OCI-LY1 (cell line): Measurements from ENCODE around the gene DENND4A.

Experiments
- H2AFZ ChIP-seq: fragments of 200-600 bp; sonication (generic), shearing (Covaris generic); 2 replicates; pipeline ENCODE4 v1.6.0; 2014; ENCODE audit warnings: antibody characterized with exemption, mild to moderate bottlenecking, low read length
- H3F3A ChIP-seq: fragments of 200-600 bp; sonication (generic), shearing (Covaris generic); 2 replicates; pipeline ENCODE4 v1.6.0; 2014; ENCODE audit warnings: mild to moderate bottlenecking, antibody characterized with exemption, low read length, moderate library complexity; ENCODE audit not compliant: insufficient read depth
- H3K27ac ChIP-seq: fragments of 200-600 bp; sonication (generic); 2 replicates; pipeline ENCODE4 v1.5.1; 2014; ENCODE audit warnings: low read length, mixed run types, mild to moderate bottlenecking, low read depth; ENCODE audit not compliant: poor library complexity, severe bottlenecking
- H3K27me3 ChIP-seq: fragments of 200-600 bp; sonication (generic); 2 replicates; pipeline ENCODE4 v1.6.0; 2014; ENCODE audit warnings: antibody characterized with exemption, mild to moderate bottlenecking, low read length, moderate library complexity; ENCODE audit not compliant: insufficient read depth
- H3K36me3 ChIP-seq: fragments of 200-600 bp; sonication (generic); 2 replicates; pipeline ENCODE4 v1.6.1; 2014; ENCODE audit warnings: mild to moderate bottlenecking, antibody characterized with exemption, low read length, moderate library complexity, mixed read lengths; ENCODE audit not compliant: insufficient read depth
- H3K4me1 ChIP-seq: fragments of 200-600 bp; sonication (generic); 2 replicates; pipeline ENCODE4 v1.5.1; 2014; ENCODE audit warnings: mild to moderate bottlenecking, low read length, moderate library complexity; ENCODE audit not compliant: insufficient read depth, severe bottlenecking
- H3K4me2 ChIP-seq: fragments of 200-600 bp; sonication (generic), shearing (Covaris generic); 2 replicates; pipeline ENCODE4 v1.6.1; 2014; ENCODE audit warnings: low read length
- H3K4me3 ChIP-seq: fragments of 200-600 bp; sonication (generic); 2 replicates; pipeline ENCODE4 v1.5.1; 2014; ENCODE audit warnings: low read length, low read depth, mild to moderate bottlenecking, mixed read lengths; ENCODE audit not compliant: poor library complexity, severe bottlenecking
- H3K79me2 ChIP-seq: fragments of 200-600 bp; shearing (Covaris generic); 2 replicates; pipeline ENCODE4 v1.6.1; 2016; ENCODE audit warnings: mixed run types, low read length, mixed read lengths; ENCODE audit not compliant: insufficient read depth
- H3K9ac ChIP-seq: fragments of 200-600 bp; sonication (generic), shearing (Covaris generic); 2 replicates; pipeline ENCODE4 v1.6.1; 2014; ENCODE audit warnings: mild to moderate bottlenecking, low read length, mixed read lengths
- H3K9me2 ChIP-seq: fragments of 200-600 bp; sonication (generic), shearing (Covaris generic); 2 replicates; pipeline ENCODE4 v1.6.1; 2014; ENCODE audit warnings: low read depth, mild to moderate bottlenecking, low read length, mixed read lengths
- H3K9me3 ChIP-seq: fragments of 200-600 bp; shearing (Covaris generic); 2 replicates; pipeline ENCODE4 v1.6.1; 2014; ENCODE audit warnings: low read length, mixed read lengths
- H4K20me1 ChIP-seq: fragments of 200-600 bp; sonication (generic), shearing (Covaris generic); 2 replicates; pipeline ENCODE4 v1.6.0; 2016; ENCODE audit warnings: mild to moderate bottlenecking, low read length; ENCODE audit not compliant: insufficient read depth
- EZH2 ChIP-seq: fragments of 200-600 bp; sonication (generic), shearing (Covaris generic); IDR thresholded peaks from 2 replicates; pipeline ENCODE4 v1.8.0; 2017; ENCODE audit warnings: borderline replicate concordance, mixed run types, mild to moderate bottlenecking, antibody characterized with exemption, low read length, moderate library complexity, mixed read lengths
- TF ChIP-seq, protein P1 (sequence below): fragments of 200-600 bp; sonication (generic), shearing (Covaris generic); IDR thresholded peaks from 2 replicates; pipeline ENCODE4 v1.5.1; 2017; ENCODE audit warnings: mild to moderate bottlenecking, antibody characterized with exemption, low read length, moderate library complexity, mixed read lengths

The DENND4A gene

GRCh38 chr15:65839354-65839901, 47.3 kb upstream of the DENND4A start:
- TF ChIP-seq, protein P1, sequence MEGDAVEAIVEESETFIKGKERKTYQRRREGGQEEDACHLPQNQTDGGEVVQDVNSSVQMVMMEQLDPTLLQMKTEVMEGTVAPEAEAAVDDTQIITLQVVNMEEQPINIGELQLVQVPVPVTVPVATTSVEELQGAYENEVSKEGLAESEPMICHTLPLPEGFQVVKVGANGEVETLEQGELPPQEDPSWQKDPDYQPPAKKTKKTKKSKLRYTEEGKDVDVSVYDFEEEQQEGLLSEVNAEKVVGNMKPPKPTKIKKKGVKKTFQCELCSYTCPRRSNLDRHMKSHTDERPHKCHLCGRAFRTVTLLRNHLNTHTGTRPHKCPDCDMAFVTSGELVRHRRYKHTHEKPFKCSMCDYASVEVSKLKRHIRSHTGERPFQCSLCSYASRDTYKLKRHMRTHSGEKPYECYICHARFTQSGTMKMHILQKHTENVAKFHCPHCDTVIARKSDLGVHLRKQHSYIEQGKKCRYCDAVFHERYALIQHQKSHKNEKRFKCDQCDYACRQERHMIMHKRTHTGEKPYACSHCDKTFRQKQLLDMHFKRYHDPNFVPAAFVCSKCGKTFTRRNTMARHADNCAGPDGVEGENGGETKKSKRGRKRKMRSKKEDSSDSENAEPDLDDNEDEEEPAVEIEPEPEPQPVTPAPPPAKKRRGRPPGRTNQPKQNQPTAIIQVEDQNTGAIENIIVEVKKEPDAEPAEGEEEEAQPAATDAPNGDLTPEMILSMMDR = no peak
- no peak for TF ChIP-seq EZH2
- H3K9me3 ChIP-seq = no peaks in the 10 kb centered on the region
- peaks cover 6% of the 10 kb centered on the region for H3K4me1 ChIP-seq
- no peaks in the 10 kb centered on the region for H4K20me1 ChIP-seq
- H3K27me3 ChIP-seq = no peaks in the 10 kb centered on the region
- H3K79me2 ChIP-seq = no peaks in the 10 kb centered on the region
- H3K36me3 ChIP-seq = no peaks in the 10 kb centered on the region
- H3K27ac ChIP-seq = no peak overlapping the region
- no peak overlapping the region for H3K4me2 ChIP-seq
- no peak overlapping the region for H3K4me3 ChIP-seq
- H2AFZ ChIP-seq = no peak overlapping the region
- H3K9me2 ChIP-seq = no peaks in the 10 kb centered on the region
- H3K9ac ChIP-seq = no peak overlapping the region
- no peaks in the 10 kb centered on the region for H3F3A ChIP-seq

DNA sequence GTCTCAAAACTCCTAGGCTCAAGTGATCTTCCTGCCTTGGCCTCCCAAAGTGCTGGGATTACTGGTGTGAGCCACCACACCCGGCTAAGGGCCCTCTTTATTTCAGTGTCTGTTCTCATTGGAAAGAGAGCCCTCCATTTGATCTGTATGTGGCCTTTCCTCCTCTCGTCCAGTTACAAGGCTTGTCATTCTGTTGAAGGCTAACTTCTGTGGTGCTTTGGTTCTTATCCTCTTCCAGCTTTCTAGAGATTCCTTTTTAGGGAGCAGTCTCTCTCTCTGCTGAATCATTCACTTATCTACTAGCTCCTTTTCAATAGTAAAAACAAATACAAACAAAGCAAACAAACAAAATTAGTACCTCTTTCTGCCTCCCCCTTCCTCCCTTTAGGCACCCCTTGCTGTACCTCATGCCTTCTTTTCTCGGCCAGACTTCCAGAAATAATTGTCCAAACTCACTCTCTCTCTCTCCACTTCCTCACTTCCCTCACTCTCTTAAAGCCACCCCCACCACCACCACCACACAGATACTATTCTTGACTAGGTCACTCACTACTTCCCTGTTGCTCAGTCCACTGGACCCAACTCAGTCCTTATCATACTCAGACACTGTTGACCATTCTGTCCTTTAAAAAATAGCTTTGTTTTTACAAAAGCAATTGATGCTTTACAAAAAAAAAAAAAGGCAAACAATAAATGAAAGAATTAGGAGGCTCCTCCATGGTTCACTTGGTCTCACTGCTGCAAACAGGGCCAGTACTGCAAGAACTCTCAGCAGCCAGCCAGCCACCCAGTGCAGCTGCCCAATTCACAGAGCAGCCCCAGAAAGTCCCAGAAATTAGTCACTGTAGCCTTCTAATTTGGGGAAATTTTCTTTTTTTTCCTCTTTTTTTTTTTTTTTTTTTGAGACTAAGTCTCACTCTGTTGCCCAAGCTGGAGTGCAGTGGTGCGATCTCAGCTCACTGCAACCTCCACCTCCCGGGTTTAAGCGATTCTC, 45.5 kb upstream of the DENND4A start:
- H3K4me1 ChIP-seq = peaks cover 22% of the 10 kb centered on the region
- no peaks in the 10 kb centered on the region for H3K9me3 ChIP-seq
- no peaks in the 10 kb centered on the region for H3K27me3 ChIP-seq
- no peak overlapping the region for H2AFZ ChIP-seq
- no peaks in the 10 kb centered on the region for H3K36me3 ChIP-seq
- no peaks in the 10 kb centered on the region for H3K9me2 ChIP-seq
- no peak overlapping the region for H3K27ac ChIP-seq
- H4K20me1 ChIP-seq = no peaks in the 10 kb centered on the region
- H3K79me2 ChIP-seq = no peaks in the 10 kb centered on the region
- H3K4me3 ChIP-seq = no peak overlapping the region
- H3K9ac ChIP-seq = no peak overlapping the region
- H3F3A ChIP-seq = no peaks in the 10 kb centered on the region
- H3K4me2 ChIP-seq = no peak overlapping the region
- TF ChIP-seq EZH2 = no peak
- TF ChIP-seq, protein P1 = no peak

- TF ChIP-seq, protein P1 = peak; percentile 65
- no peak for TF ChIP-seq EZH2
- H2AFZ ChIP-seq = no peak overlapping the region
- H3K79me2 ChIP-seq = no peaks in the 10 kb centered on the region
- H3F3A ChIP-seq = no peaks in the 10 kb centered on the region
- no peaks in the 10 kb centered on the region for H3K27me3 ChIP-seq
- peaks cover 26% of the 10 kb centered on the region for H3K4me1 ChIP-seq
- no peak overlapping the region for H3K27ac ChIP-seq
- no peaks in the 10 kb centered on the region for H3K36me3 ChIP-seq
- no peak overlapping the region for H3K4me2 ChIP-seq
- H3K4me3 ChIP-seq = no peak overlapping the region
- H4K20me1 ChIP-seq = no peaks in the 10 kb centered on the region
- H3K9me2 ChIP-seq = no peaks in the 10 kb centered on the region
- H3K9ac ChIP-seq = no peak overlapping the region
- H3K9me3 ChIP-seq = no peaks in the 10 kb centered on the region
Observed at GRCh38 chr15:65836665-65837064, 44.6 kb upstream of the DENND4A start.
